Neural cell (in vitro differentiated cells): ENCODE results near the gene MAMDC2.

Source experiments
- EP300 ChIP-seq: fragments of 450-650 bp; conservative IDR thresholded peaks from 2 replicates; pipeline ENCODE4 v1.6.1; 2014; ENCODE audit warnings: antibody characterized with exemption, mild to moderate bottlenecking, moderate library complexity; ENCODE audit not compliant: poor library complexity, severe bottlenecking
- EZH2 ChIP-seq: fragments of 200-600, 300-800 bp; shearing (Covaris generic), sonication (generic); IDR thresholded peaks from 2 replicates; pipeline ENCODE4 v1.6.1; 2014; ENCODE audit warnings: antibody characterized with exemption, low read length, borderline replicate concordance, mild to moderate bottlenecking; ENCODE audit not compliant: insufficient read depth, poor library complexity, severe bottlenecking
- MXI1 ChIP-seq: fragments of 450-650 bp; conservative IDR thresholded peaks from 2 replicates; pipeline ENCODE4 v1.6.1; 2014; ENCODE audit warnings: antibody characterized with exemption, mild to moderate bottlenecking; ENCODE audit not compliant: poor library complexity, severe bottlenecking
- POLR2AphosphoS5 ChIP-seq: IDR thresholded peaks from 2 replicates; pipeline ENCODE4 v1.6.1; 2012
- RAD21 ChIP-seq: fragments of 450-650 bp; conservative IDR thresholded peaks from 2 replicates; pipeline ENCODE4 v1.6.1; 2014; ENCODE audit warnings: antibody characterized with exemption, mild to moderate bottlenecking, moderate library complexity
- TF ChIP-seq, protein P1 (sequence below): fragments of 450-650 bp; IDR thresholded peaks from 2 replicates; pipeline ENCODE4 v1.5.1; 2014; ENCODE audit warnings: antibody characterized with exemption, mild to moderate bottlenecking, moderate library complexity; ENCODE audit not compliant: poor library complexity, severe bottlenecking
- TF ChIP-seq, protein P2 (sequence below): IDR thresholded peaks from 2 replicates; pipeline ENCODE4 v1.6.1; 2012; ENCODE audit warnings: borderline replicate concordance

DNA sequence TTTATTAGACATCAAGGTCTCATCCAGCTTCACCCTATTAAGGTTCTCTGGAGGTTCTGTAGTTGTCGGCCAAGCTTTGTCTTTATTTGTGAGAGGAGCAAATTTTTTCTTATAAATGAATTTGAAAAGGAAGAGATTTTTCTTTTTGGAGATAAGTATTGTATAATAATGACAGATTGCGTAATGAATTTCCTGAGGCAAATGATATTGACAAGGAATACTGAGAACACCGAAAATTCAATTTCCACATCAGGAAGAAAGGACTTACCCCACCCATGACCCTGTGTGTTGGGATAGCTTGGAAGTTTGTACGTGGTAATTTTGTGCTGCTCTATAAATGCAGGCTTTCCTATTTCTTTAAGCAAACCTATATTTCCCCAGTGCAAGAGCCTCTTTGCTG is 53.5 kb downstream of the MAMDC2 start:
- TF ChIP-seq EZH2 (no peak), MXI1 (no peak), POLR2AphosphoS5 (no peak), RAD21 (no peak), EP300 (no peak)
- TF ChIP-seq, protein P1, sequence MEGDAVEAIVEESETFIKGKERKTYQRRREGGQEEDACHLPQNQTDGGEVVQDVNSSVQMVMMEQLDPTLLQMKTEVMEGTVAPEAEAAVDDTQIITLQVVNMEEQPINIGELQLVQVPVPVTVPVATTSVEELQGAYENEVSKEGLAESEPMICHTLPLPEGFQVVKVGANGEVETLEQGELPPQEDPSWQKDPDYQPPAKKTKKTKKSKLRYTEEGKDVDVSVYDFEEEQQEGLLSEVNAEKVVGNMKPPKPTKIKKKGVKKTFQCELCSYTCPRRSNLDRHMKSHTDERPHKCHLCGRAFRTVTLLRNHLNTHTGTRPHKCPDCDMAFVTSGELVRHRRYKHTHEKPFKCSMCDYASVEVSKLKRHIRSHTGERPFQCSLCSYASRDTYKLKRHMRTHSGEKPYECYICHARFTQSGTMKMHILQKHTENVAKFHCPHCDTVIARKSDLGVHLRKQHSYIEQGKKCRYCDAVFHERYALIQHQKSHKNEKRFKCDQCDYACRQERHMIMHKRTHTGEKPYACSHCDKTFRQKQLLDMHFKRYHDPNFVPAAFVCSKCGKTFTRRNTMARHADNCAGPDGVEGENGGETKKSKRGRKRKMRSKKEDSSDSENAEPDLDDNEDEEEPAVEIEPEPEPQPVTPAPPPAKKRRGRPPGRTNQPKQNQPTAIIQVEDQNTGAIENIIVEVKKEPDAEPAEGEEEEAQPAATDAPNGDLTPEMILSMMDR: no peak
- TF ChIP-seq, protein P2, sequence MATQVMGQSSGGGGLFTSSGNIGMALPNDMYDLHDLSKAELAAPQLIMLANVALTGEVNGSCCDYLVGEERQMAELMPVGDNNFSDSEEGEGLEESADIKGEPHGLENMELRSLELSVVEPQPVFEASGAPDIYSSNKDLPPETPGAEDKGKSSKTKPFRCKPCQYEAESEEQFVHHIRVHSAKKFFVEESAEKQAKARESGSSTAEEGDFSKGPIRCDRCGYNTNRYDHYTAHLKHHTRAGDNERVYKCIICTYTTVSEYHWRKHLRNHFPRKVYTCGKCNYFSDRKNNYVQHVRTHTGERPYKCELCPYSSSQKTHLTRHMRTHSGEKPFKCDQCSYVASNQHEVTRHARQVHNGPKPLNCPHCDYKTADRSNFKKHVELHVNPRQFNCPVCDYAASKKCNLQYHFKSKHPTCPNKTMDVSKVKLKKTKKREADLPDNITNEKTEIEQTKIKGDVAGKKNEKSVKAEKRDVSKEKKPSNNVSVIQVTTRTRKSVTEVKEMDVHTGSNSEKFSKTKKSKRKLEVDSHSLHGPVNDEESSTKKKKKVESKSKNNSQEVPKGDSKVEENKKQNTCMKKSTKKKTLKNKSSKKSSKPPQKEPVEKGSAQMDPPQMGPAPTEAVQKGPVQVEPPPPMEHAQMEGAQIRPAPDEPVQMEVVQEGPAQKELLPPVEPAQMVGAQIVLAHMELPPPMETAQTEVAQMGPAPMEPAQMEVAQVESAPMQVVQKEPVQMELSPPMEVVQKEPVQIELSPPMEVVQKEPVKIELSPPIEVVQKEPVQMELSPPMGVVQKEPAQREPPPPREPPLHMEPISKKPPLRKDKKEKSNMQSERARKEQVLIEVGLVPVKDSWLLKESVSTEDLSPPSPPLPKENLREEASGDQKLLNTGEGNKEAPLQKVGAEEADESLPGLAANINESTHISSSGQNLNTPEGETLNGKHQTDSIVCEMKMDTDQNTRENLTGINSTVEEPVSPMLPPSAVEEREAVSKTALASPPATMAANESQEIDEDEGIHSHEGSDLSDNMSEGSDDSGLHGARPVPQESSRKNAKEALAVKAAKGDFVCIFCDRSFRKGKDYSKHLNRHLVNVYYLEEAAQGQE: no peak
